SK-N-DZ (cell line): ENCODE measurements around the gene KCNK17.
"Not testable (repeated sequence)": the region's sequence is repeated elsewhere in the genome, so short reads cannot be mapped to it uniquely, and the experiment has no call there.

Experiments used
- DNase-seq: peaks from one replicate; pipeline ENCODE4 v3.0.0-alpha.2; 2015; ENCODE audit warnings: low spot score

The KCNK17 gene

GRCh38 chr6:39302669-39303424 is 11.4 kb downstream of the KCNK17 start:
- DNase-seq: peak; percentile 66

- no peak for DNase-seq
Observed at GRCh38 chr6:39302011-39302410, 12.2 kb downstream of the KCNK17 start.

- peak; percentile 52 for DNase-seq
Observed at GRCh38 chr6:39301606-39302005, 12.6 kb downstream of the KCNK17 start.

- DNase-seq: no peak
Observed at GRCh38 chr6:39300739-39301138, 13.5 kb downstream of the KCNK17 start.

- no peak for DNase-seq
Observed at GRCh38 chr6:39298061-39298460, 16.2 kb downstream of the KCNK17 start.

GRCh38 chr6:39296745-39297640 is 17.2 kb downstream of the KCNK17 start:
- DNase-seq: peak; percentile 16

GRCh38 chr6:39295611-39296011 is 18.6 kb downstream of the KCNK17 start:
- DNase-seq: no peak

- DNase-seq: no peak
Observed at GRCh38 chr6:39294899-39295298, 19.3 kb downstream of the KCNK17 start.

- no peak for DNase-seq
Observed at GRCh38 chr6:39294133-39294532, 20.1 kb downstream of the KCNK17 start.

GRCh38 chr6:39292637-39293036 is 21.6 kb downstream of the KCNK17 start:
- DNase-seq: no peak

GRCh38 chr6:39289490-39289889 is 24.7 kb downstream of the KCNK17 start:
- DNase-seq: no peak

- DNase-seq: no peak
Observed at GRCh38 chr6:39287601-39288000, 26.6 kb downstream of the KCNK17 start.

GRCh38 chr6:39286596-39286995 is 27.6 kb downstream of the KCNK17 start:
- DNase-seq: not testable (repeated sequence)

- no peak for DNase-seq
Observed at GRCh38 chr6:39282774-39283173, 31.4 kb downstream of the KCNK17 start.

- DNase-seq: no peak
Observed at GRCh38 chr6:39281312-39281980, 32.8 kb downstream of the KCNK17 start.

- no peak for DNase-seq
Observed at GRCh38 chr6:39280247-39280731, 33.9 kb downstream of the KCNK17 start.

GRCh38 chr6:39279539-39279938 is 34.7 kb downstream of the KCNK17 start:
- DNase-seq: no peak

GRCh38 chr6:39276379-39276995 is 37.7 kb downstream of the KCNK17 start:
- DNase-seq: no peak

- no peak for DNase-seq
Observed at GRCh38 chr6:39274903-39275302, 39.3 kb downstream of the KCNK17 start.

GRCh38 chr6:39274471-39274870 is 39.7 kb downstream of the KCNK17 start:
- DNase-seq: no peak

GRCh38 chr6:39273406-39273821 is 40.8 kb downstream of the KCNK17 start:
- DNase-seq: no peak

GRCh38 chr6:39269961-39270360 is 44.3 kb downstream of the KCNK17 start:
- no peak for DNase-seq
